GM08714 (cell line): ENCODE results near the gene VTN.

ENCODE experiments used
- H3K4me3 ChIP-seq: fragments of 200-500 bp; sonication (Bioruptor generic); 2 replicates; pipeline ENCODE4 v1.5.1; 2014; ENCODE audit warnings: mild to moderate bottlenecking, low read length, inconsistent platforms
- ZNF274 ChIP-seq: IDR thresholded peaks from 2 replicates; pipeline ENCODE4 v1.6.1; 2012; ENCODE audit warnings: mild to moderate bottlenecking, low read depth, low read length

VTN gene

DNA sequence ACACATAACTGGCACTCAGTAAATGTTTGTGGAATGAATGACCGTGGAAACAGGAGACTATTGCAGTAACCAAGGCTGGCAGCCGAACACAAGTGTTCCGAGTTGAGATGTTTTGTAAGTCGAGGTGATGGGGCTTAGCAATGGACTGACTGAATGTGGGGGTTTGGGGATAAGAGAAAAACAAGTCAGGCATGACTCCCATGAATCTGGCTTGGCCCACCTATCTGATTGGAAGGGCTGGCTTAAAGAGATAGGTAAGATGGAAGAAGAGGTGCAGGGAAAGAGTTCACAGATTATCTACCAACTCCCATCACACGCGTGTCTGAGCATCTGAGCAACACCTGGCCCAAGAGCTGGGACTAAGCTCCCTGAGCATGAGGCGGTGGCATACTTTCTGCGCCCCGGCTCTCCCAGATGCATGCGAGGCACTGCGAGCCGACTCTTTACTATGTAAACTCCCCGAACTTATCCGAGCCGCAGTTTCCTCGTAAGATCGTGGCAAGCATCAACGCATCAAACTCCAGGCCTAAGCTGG lies 35.4 kb downstream of the VTN start:
- no peak for TF ChIP-seq ZNF274
- H3K4me3 ChIP-seq, result peak overlapping the region; percentile 89

DNA sequence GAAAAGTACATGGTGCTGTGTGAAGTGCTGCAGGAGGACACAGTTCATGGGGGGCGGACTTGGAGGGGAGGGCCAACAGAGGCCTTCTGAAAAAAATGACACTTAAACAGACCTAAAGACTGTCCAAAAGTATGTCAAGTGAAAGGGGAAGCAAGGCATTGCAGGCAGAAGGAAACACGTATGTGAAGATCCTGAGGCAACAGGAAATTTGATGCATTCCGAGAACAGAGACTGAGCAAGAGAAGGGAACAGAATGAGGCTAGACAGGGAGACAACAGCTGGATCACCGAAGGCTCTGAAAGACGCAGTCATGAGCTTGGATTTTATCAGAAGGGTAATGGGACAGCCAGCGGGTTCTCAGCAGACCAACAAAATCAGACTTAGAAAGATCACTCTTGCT lies 35.9 kb downstream of the VTN start:
- peak overlapping the region; percentile 89; the same call in 1 of the 2 replicates for H3K4me3 ChIP-seq
- TF ChIP-seq ZNF274, result no peak

DNA sequence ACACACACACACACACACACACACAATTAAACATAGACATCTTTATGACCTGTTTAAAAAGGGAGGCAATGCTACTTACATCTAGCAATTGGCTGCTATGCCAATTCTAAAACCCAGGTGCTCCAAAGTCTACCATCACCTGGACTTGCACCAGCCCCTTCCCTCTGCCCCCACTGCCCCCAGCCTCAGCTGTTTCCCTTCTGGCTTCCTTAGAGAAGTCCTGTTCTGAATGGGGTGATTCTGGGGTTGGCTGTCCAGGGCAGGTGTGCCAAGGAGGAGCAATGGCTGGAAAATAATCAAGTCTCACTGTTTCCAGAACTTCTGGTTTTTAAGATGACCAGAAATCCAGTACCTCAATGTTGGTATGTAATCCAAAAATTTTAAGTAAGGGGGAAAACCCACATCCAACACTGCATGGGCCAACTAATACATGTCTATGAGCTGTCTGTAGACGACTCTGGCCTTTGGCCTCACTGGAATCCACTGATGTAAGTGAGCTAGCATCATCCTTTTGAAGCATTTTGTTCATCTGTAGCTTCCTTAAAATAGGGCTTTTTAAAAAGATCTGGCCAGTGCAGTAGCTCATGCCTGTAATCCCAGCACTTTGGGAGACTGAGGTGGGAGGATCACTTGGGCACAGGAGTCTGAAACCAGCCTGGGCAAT lies 36.9 kb downstream of the VTN start:
- no peak for TF ChIP-seq ZNF274
- no peak overlapping the region for H3K4me3 ChIP-seq

DNA sequence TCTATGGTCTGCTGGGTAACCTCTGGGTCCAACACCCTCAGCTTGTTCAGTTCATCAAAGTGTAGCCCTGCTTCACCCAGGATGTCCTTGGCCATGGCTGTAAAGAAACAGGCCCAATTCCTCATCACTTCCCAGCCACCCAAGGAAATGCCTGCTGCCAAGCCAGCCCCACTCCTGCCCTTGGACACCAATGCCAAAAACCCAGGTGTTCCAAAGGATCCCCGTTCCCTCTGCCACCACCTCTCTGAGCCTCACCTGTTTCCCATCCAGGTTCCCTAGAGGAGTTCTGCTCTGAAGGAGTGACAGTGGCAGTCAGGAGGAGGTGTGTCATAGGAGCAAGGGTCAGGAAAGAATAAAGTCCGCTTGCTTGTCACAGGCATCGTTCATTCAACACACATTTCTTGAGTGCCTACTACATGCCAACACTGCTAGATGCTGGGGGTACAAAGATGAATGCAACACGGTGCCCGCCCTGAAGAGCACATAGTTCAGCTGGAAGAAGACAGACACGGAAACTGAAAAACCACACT lies 38.2 kb downstream of the VTN start:
- no peak overlapping the region for H3K4me3 ChIP-seq
- no peak for TF ChIP-seq ZNF274

DNA sequence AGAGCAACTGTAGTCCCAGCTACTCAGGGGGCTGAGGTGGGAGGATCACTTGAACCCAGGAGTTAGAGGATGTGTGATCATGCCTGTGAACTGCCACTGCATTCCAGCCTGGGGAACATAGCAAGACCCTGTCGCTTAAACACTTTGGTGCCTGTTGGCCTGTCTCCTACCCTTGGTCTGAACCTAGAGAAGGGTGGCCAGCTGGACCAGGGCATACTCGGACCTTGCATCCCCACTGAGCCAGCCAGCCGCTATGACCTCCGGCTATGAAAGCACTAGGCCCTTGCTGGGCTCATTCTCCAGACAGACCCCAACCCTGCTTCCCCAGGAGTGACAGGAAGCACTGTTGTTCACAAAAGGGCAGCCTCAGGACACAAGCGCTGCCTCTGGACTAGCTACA lies 39.4 kb downstream of the VTN start:
- H3K4me3 ChIP-seq, result no peak overlapping the region
- TF ChIP-seq ZNF274, result no peak

DNA sequence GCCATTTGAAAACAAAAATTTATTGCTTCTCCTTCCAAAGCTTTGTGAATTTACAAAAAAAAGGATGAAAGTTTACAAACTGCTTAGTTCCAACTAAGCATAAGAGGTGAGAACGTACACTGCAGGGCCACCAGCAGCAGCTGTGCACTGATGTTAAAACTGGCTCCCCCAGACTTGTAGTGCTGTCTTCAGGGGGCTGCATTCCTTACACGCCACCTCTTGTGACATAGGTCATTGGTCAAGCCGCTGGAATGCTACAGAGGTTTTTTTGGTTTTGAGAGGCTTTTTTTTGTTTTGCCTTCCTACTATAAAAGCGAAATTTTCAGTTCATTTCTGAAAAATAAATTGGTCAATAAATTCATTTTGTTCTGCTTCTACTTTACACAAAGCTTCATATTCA lies 41.8 kb downstream of the VTN start:
- TF ChIP-seq ZNF274, result no peak
- no peak overlapping the region for H3K4me3 ChIP-seq

DNA sequence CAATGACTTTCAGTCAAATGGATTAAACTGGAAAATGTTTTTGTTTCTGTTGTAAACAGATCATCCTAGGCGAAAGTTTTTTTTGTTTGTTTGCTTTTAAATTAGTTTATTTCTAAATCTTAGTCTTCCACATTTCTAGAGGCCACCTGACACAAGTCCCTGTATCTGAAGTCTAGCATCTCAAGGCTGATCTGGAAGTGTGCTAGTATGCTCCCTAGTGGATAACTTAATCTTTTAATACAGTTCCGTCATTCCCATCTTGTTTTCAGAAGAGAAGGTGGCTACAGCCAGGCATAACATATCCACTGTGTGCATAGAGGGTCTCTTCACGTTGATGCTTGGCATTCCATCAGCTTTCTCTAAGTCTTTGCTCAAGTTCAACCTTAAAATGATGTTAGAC lies 42.4 kb downstream of the VTN start:
- TF ChIP-seq ZNF274, result no peak
- no peak overlapping the region for H3K4me3 ChIP-seq

DNA sequence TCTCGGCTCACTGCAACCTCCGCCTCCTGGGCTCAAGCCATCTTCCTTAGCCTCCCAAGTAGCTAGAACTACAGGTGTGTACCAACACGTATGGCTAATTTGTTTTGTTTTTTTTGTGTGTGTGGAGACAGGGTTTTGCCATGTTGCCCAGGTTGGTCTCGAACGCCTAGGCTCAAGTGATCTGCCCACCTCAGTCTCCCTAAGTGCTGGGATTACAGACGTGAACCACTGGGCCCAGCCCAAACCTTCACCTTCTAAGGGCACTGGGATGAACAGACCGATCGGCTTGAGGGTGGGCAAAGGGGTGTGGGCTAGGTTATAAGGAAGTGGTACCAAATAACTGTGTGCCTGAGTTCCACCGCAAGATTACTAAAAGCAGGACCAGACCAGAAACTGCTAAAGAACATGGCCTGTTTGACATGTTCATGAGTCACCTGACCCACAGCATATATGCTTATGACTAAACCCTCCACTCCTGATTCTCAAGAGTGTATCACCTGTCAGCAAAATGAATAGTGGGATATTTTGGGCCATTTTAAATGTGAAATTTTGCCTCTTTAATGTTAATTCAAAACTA lies 43.0 kb downstream of the VTN start:
- TF ChIP-seq ZNF274, result no peak
- no peak overlapping the region for H3K4me3 ChIP-seq

DNA sequence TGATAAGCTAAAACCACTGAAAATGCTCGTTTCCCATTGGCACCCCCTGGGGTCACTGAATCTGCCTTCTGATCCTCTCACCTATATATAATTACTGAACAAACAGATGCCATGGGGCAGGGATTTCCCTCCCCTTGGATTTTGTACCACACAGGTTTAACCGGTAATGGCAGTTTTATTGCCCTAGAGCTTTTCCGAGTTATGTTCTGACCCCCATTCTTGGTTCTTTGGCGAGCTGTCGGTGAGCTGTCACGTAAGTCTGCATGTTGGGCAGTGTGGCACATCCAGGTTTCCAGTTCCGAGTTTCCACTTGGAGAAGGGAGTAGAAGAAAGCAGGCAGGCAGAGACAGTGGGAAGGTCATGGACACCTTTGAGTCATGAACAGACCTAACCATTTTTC lies 44.0 kb downstream of the VTN start:
- no peak overlapping the region for H3K4me3 ChIP-seq
- no peak for TF ChIP-seq ZNF274

DNA sequence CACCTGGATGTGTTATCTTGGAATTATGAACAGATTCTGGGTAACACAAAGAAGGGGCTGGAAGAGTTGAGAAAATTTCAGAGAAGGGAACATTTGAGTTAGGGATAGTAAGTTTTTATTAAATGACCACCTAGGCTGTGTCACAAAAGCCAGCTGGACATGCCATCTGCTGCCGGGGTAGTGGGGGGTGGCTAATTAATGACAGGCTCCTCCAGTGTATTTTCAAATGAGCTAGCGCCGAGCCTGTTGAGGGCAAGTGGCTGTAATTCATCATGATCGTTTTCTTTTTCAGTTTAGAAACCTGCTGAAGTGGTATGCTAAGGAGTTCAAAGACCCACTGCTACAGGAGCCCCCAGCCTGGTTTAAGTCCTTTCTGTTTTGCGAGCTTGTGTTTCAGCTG lies 44.9 kb downstream of the VTN start:
- no peak overlapping the region for H3K4me3 ChIP-seq
- no peak for TF ChIP-seq ZNF274

DNA sequence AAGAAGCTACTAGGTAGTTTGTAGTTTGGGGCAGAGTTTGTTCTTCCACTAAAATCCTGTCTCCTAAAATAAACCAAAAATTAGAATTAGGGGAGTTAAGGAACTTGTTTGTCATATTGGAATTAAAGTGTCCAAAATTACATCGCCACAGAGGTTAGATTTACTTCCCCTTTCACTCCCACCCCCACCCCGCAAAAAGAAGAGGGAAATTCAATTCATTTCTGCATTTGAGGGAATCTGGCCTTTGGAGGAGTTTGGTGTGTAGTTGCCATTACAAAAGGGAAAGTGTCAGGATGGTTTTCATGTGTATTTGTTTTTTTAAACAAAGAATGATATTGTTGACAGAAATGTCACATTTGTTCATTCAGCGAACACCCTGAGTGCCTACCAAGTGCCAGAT lies 45.3 kb downstream of the VTN start:
- TF ChIP-seq ZNF274, result no peak
- H3K4me3 ChIP-seq, result no peak overlapping the region

DNA sequence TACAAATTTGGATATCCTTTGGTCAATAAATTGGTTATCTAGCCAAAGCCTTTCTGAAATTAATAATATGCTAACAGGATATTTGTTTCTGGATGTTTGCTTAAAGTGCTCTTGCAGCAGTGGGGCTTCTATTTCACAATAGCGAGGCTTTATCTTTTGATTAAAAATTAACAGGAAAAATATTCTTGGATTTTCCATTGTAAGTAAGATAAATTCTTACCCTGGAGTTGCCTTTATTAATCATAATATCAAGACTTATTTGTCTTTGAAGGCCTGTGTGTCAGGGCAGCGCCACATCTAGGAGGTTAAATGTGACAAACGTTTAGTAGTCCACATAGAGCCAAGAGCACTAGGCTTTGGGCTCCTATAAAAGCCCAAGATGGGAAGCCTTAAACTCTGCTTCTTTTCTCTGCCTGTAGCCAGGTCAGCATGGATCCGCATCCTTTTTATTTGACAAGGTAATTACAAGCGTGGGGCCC lies 45.8 kb downstream of the VTN start:
- no peak overlapping the region for H3K4me3 ChIP-seq
- TF ChIP-seq ZNF274, result no peak

DNA sequence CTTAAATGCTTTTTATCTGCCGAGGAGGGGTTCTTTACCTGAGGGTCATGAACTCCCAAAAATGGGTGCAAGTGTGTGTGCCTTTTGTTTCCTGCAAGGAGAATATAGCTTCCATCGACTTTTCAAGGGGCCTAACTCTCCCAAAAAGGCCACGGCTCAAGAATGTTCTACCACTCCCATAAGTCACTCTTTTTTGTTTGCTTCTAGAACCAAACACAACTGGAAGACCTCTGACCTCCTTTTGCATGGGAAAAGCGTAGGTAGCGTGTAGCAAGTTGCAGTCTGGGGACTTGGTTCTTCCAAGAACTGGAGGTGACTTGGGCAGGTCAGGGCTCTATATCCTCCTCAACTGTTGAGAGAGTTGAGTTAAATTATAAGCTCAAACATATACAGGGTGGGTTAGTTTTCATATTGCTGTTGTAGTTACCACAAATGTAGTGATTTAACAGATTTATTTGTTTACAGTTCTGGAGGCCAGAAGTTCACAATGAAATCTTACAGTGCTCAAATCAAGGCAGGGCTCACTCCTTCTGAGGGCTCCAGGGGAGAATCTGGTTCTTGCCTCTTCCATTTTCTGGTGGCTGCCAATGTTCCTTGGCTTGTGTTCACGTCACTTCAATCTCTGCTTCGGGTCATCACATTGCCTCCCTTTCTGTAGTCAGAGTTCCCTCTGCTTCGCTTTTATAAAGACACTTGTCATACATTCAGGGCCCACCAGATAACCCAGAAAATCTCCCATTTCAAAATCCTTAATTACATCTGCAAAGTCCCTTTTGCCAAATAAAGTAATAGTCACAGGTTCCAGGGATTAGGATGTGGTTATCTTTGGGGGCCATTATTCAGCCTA lies 49.7 kb downstream of the VTN start:
- no peak for TF ChIP-seq ZNF274
- H3K4me3 ChIP-seq, result peak overlapping the region; percentile 77

DNA sequence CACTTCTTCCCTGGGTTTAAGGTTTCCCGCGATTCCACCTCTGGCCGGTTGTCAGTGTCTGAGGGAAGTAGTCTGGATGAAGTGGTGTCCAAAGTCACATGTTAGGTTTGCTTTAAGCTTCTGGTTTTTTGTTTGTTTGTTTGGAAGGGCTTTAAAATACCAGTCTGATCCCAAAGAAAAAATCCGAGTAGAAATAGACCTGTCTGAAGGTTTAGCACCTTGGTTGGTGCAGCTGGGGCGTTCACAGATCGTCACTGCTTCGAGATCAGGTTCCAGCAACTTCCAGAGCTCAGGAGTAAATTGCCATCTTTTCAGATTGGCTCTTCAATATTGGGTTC lies 50.5 kb downstream of the VTN start:
- peak overlapping the region; percentile 77 for H3K4me3 ChIP-seq
- TF ChIP-seq ZNF274, result no peak

DNA sequence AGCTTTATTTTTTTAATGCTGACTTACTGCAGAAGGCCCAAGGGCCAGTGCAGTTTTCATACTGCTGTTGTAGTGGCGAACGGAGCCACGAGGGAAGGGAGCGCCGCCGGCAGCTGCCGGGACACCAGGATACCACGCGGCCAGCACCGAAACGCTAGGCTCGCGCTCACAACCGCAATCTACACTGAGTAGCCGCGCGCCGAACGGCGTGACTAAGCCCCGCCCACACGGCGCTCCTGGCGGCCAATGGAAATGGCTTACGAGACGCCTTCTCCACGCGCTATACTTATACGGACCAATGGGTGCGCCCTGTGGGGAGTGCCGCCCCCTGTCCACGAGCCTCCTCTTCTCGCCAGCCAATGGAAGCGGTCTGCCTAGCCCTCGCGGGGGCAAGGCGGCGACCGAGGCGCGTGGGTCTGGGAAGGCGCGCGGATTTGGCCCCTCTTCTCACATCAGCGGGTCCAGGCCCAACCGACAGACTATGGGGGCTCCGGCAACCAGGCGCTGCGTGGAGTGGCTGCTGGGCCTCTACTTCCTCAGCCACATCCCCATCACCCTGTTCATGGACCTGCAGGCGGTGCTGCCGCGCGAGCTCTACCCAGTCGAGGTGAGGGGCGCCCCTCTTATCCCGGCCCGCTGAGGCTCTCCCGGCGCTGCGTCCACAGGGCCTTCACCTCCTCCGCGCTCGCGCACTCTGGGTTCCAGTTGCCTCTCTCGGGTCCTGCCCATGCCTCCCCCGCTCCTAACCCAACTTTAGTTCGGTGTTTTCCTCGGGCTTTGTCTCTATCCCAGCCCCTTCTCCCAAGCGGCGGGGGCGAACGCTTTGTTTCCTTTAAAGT lies 51.1 kb downstream of the VTN start, which contains the start of gene TMEM97:
Gene TMEM97, plus strand, starts transcription at position 442 of the 839 bp plus-strand sequence. Its CDS starts 40 bp downstream, at position 482.
- TF ChIP-seq ZNF274, result no peak
- peak within 1 kb of the TSS; percentile 77 for H3K4me3 ChIP-seq
